Colonic mucosa (tissue), 4 donors: Measurements from ENCODE around the gene PLXNA2. TPM values are rescaled to one million over a fixed set of nuclear protein-coding genes. Genes with fewer than 3 reads are reported as not detected.

Experiments
- DNase-seq: peaks from one replicate; pipeline ENCODE4 v3.0.0-alpha.2; 2020
- H3K27ac ChIP-seq: fragments of 200-600 bp; one replicate; pipeline ENCODE4 v1.8.0; 2021
- H3K27me3 ChIP-seq: fragments of 200-600 bp; one replicate; pipeline ENCODE4 v1.8.0; 2021
- H3K36me3 ChIP-seq: fragments of 200-600 bp; one replicate; pipeline ENCODE4 v1.8.0; 2021
- H3K4me1 ChIP-seq: fragments of 200-600 bp; one replicate; pipeline ENCODE4 v1.8.0; 2021; ENCODE audit warnings: mild to moderate bottlenecking
- H3K4me3 ChIP-seq: fragments of 200-600 bp; one replicate; pipeline ENCODE4 v1.8.0; 2021
- H3K9ac ChIP-seq, 2 donors: one replicate each; pipeline ENCODE4 v1.7.0; 2013; ENCODE audit warnings: control low read depth in 2 of 2, low read depth in 2 of 2, low read length in 2 of 2
- H3K9me3 ChIP-seq: fragments of 200-600 bp; one replicate; pipeline ENCODE4 v1.8.0; 2021
- intact Hi-C: fragments of 100-400 bp; cut with DNase I; formaldehyde crosslinking; loops from one replicate; pipeline ENCODE4 v1.14.1; 2022
- total RNA-seq, 2 donors: library from RNA; stranded (reverse); fragmentation: NEBNext Ultra II Directional in 1 of 2; extraction: Animal tissue kit (Norgen Biotek cat#: 25700) in 1 of 2; gene quantifications; one replicate each; pipeline ENCODE4 v1.2.1, GENCODE V29; 2021
- TF ChIP-seq, protein P1 (sequence below): fragments of 200-600 bp; IDR thresholded peaks from one replicate; pipeline ENCODE4 v1.8.0; 2022; ENCODE audit warnings: antibody characterized with exemption, mild to moderate bottlenecking
- donor health status: healthy.
- donor health status: DM: no; HTN: no; CAD: no.
- donor health status: DM: no; HTN: no; CAD: no.

PLXNA2 gene
- total RNA-seq, 2 donors from 2014 or later, result 46.1 to 81.6 TPM

DNA sequence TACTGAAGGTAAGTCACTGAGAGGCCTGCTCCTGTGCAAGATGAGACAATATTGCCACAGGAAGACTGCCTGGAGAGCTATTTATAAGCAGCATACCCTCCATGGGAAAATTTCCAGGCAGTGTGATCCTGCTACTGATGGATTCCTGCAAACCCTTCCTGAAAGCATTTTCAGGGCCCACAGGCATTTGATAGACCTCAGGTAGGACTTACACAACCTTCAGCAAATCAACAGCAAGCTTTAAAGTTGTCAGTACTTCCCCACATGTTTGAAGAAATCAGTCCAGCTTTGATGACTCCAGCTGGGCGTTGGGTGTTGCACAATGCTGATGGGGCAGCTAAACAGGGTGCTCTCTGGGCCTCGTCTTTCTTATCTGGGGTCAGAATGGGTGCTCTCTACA is 108.8 kb downstream of the PLXNA2 start:
- no peak overlapping the region for H3K9ac ChIP-seq
- TF ChIP-seq, protein P1, sequence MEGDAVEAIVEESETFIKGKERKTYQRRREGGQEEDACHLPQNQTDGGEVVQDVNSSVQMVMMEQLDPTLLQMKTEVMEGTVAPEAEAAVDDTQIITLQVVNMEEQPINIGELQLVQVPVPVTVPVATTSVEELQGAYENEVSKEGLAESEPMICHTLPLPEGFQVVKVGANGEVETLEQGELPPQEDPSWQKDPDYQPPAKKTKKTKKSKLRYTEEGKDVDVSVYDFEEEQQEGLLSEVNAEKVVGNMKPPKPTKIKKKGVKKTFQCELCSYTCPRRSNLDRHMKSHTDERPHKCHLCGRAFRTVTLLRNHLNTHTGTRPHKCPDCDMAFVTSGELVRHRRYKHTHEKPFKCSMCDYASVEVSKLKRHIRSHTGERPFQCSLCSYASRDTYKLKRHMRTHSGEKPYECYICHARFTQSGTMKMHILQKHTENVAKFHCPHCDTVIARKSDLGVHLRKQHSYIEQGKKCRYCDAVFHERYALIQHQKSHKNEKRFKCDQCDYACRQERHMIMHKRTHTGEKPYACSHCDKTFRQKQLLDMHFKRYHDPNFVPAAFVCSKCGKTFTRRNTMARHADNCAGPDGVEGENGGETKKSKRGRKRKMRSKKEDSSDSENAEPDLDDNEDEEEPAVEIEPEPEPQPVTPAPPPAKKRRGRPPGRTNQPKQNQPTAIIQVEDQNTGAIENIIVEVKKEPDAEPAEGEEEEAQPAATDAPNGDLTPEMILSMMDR, result no peak
- DNase-seq, result no peak
- no peak overlapping the region for H3K27ac ChIP-seq
- no peaks in the 10 kb centered on the region for H3K9me3 ChIP-seq
- no peaks in the 10 kb centered on the region for H3K27me3 ChIP-seq
- intact Hi-C loops, result no loop called here
- no peaks in the 10 kb centered on the region for H3K36me3 ChIP-seq
- H3K4me3 ChIP-seq, result no peak overlapping the region
- H3K4me1 ChIP-seq, result no peaks in the 10 kb centered on the region

DNA sequence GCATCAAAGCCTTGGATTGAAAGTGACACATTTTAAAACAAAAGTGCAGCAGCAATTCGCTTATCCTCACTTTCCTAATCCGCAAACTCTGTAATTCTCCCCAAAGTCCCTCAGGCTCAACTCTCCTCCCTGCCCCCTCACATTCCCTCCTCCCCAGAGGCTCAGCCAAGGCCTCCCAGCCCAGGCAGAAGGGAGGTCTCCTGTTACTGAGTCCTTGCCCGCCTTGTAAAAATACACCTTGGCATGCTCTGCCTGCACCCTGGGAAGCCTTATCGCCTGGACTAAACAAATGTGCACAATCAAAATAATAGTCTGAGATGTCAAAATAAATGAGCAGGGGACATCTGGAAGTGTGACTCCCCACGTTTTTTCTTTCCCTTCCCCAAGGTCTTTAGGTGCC is 109.7 kb downstream of the PLXNA2 start:
- no peaks in the 10 kb centered on the region for H3K36me3 ChIP-seq
- TF ChIP-seq, protein P1, result no peak
- H3K9ac ChIP-seq, result no peak overlapping the region
- H3K27ac ChIP-seq, result no peak overlapping the region
- H3K4me3 ChIP-seq, result no peak overlapping the region
- H3K4me1 ChIP-seq, result no peaks in the 10 kb centered on the region
- H3K27me3 ChIP-seq, result no peaks in the 10 kb centered on the region
- intact Hi-C loops, result no loop called here
- DNase-seq, result no peak
- H3K9me3 ChIP-seq, result no peaks in the 10 kb centered on the region

DNA sequence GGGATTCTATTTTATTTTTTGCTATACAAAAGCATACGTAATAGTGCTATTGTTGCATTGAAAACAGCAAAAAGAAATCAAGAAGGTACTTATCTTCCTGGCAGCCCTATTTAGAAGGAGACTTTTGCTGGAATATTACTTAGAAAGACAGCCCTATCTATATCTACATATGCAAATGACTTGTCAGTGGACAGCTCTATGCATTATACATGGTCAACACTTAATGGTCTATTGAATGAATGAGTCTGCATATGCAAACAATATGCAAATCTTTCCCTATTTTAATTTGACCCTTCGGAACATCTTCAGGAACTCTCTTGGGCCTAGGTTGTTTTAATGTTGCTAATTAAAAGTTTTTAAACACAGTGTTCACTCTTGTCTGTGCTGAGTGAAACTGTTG is 110.8 kb downstream of the PLXNA2 start:
- Histone ChIP-seq H3K9me3 (no peaks in the 10 kb centered on the region), H3K36me3 (no peaks in the 10 kb centered on the region), H3K4me1 (no peaks in the 10 kb centered on the region), H3K4me3 (no peak overlapping the region), H3K27ac (no peak overlapping the region), H3K9ac (no peak overlapping the region), H3K27me3 (no peaks in the 10 kb centered on the region)
- TF ChIP-seq, protein P1, result no peak
- intact Hi-C loops, result loop anchor here (2.0 kb wide), 1 partner anchor 109 kb away; no protein-coding TSS in a partner anchor
- DNase-seq, result no peak

DNA sequence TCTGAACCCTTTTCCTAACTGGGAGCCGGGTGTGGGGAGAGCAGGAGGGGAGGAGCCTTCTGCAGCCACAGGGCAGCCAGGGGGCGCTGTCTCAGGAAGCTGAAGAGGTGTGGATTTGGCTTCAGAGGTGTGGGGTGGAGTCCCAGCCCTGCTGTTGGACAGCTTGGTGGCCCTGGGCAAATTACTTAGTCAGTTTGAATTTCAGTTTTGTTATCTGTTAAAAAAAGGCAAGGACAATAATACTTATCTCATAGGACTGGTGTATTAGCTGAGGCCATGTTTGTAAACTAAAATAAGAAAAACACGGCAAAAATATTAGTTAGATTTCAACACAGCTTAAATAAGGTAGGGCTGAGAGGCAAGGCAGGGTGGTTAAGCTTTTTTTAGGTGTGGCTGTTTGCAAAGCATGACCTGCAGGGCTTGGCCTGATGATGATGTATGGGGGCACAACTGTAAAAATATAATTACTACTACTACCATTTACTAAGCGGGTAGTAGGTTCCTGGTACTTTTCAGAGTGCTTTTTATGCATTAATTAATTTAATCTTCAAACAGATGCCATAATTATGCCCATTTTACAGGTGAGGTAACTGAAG is 111.8 kb downstream of the PLXNA2 start:
- intact Hi-C loops, result loop anchor here (2.0 kb wide), 1 partner anchor 110 kb away; no protein-coding TSS in a partner anchor
- Histone ChIP-seq H3K9me3 (no peaks in the 10 kb centered on the region), H3K4me1 (no peaks in the 10 kb centered on the region), H3K27ac (peak overlapping the region; percentile 5), H3K9ac (peak overlapping the region in 1 of 2 donors; percentile 82), H3K36me3 (no peaks in the 10 kb centered on the region), H3K4me3 (no peak overlapping the region), H3K27me3 (no peaks in the 10 kb centered on the region)
- peak; percentile 95 for DNase-seq
- TF ChIP-seq, protein P1, result peak; percentile 83

DNA sequence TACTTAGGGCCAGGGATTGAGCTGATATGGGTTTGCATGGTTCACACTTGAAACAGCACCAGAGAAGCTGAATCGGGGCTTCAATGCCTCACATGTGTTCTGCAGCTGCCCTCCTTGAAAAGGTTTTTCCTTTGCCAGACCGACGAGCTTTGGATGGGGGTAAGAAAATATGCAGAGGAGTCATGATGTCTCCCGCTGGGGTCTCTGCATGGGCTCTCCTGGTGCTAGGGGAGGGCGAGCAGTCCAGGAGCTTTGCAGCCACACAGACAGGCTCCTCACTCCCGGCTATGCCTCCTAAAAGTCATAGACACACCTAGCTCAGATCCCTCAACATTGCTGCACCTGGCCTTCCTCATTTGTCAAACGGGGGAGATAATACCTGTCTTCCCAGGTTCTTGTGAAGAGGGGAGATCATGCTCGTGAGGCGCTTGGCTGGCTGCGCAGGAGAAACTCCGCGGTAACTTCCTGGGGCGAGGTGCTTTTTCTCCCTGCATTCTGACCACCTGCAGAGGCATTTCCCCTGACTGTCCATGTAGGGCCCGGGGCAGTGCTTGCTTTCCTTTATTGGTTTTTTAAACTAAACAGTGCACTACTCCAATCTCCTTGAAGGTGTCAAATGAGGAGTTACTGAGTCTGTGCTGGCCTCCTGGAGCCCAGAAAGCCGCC is 112.4 kb downstream of the PLXNA2 start:
- Histone ChIP-seq H3K9me3 (no peaks in the 10 kb centered on the region), H3K9ac (peak overlapping the region in 1 of 2 donors; percentile 82), H3K4me1 (no peaks in the 10 kb centered on the region), H3K4me3 (no peak overlapping the region), H3K27ac (peak overlapping the region; percentile 17), H3K27me3 (no peaks in the 10 kb centered on the region), H3K36me3 (no peaks in the 10 kb centered on the region)
- TF ChIP-seq, protein P1, result no peak
- intact Hi-C loops, result loop anchor here (2.0 kb wide), 1 partner anchor 111 kb away; no protein-coding TSS in a partner anchor
- no peak for DNase-seq
